DMS153 (cell line): ENCODE measurements around the gene CTAGE6.
"Not testable (repeated sequence)": the region's sequence is repeated elsewhere in the genome, so short reads cannot be mapped to it uniquely, and the experiment has no call there.

ENCODE experiments used
- DNase-seq: peaks from one replicate; lab custom pipeline; 2025; lab: John Stamatoyannopoulos, UW

The CTAGE6 gene

DNA sequence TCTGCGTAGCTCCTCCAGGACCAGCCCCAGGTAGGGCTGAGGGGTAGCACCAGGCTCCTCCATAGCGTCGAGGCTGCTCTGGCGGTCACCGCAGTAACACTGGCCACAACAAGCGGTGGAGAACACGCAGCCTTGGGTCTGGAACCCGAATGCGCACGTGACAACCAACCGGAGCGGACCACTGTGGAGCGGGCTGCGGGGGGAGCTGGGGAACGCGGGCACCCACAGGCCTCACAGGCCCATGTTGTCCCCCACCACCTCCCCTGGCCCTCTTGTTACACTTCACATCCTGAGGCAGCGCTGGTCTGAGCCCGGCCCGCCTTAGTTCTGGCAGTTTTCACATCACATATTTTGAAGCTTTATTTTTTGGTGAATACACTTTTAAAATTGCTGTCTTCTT lies at the start of gene CTAGE6:
Gene CTAGE6 (minus strand): TSS at position 101 of the 400 bp plus-strand sequence. CDS start 38 bp downstream, at position 63.
- not testable (repeated sequence) for DNase-seq

GRCh38 chr7:143806664-143807071 lies 49.2 kb upstream of the CTAGE6 start:
- not testable (repeated sequence) for DNase-seq

- DNase-seq: not testable (repeated sequence)
These were observed 40.4 kb upstream of the CTAGE6 start for GRCh38 chr7:143797896-143798290.

- DNase-seq: not testable (repeated sequence)
These were observed 39.8 kb upstream of the CTAGE6 start for GRCh38 chr7:143797119-143797895.

GRCh38 chr7:143795653-143796052 lies 38.2 kb upstream of the CTAGE6 start:
- DNase-seq: not testable (repeated sequence)

GRCh38 chr7:143792633-143793032 lies 35.1 kb upstream of the CTAGE6 start:
- not testable (repeated sequence) for DNase-seq

- not testable (repeated sequence) for DNase-seq
These were observed 28.1 kb upstream of the CTAGE6 start for GRCh38 chr7:143785415-143786182.

GRCh38 chr7:143779591-143779990 lies 22.1 kb upstream of the CTAGE6 start:
- DNase-seq: not testable (repeated sequence)

GRCh38 chr7:143772738-143773468 lies 15.4 kb upstream of the CTAGE6 start:
- not testable (repeated sequence) for DNase-seq

GRCh38 chr7:143767531-143767930 lies 10.0 kb upstream of the CTAGE6 start:
- not testable (repeated sequence) for DNase-seq

DNA sequence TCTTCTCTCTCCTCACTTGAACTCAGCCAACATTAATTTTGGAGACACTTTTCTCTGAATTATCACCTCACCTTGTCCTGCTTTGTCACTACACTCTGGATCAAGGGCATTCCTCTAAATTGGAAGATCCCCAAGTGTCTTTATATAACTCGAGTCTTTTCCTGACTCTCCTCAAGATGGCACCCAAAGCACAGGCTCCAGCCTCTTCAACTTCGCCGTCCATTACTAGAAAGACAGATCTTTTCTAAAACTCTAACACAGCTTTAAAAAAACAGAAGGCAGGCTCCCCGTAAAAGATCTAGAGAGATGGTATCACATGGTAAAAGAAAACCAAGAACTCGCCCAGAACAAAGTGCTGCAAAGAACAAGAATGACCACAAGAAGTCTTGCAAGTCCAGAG lies 8.2 kb upstream of the CTAGE6 start:
- DNase-seq: not testable (repeated sequence)

DNA sequence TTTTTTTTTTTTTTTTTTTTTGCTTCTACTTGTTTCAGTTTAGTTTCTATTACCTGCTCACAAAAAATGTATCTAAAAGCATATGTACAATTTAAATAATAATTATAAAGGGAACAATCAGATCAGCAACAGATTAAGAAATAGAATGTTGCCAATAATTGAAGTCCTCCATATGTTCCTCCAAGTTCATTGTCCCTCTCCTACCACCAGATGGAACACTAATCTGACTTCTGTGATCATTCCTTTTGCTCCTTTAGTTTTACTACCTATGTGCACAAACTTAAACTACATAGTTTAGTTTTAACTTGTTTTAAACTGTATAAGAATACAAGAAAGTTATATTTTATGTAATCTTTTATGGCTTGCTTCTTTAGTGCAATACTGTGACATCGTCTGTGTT lies 5.6 kb upstream of the CTAGE6 start:
- DNase-seq: not testable (repeated sequence)

DNA sequence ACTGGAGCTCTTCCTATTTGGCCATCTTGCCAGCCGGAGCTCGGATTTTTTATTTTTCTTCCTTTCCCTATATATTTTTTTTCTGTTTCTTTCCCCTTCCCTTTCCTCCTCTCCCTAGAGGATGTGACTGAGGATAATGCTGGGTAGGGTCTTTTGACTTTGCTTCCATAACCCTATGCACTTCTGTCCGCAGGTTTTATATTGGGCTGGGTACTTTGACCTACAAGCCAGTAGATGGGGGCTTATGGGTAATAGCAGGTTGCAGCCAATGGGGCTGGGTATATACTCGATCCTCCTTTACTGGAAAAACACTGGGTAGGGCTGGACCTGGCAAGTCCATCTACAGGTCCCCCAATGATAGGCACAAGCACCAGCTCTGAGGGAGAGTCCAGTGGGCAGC lies 12.2 kb downstream of the CTAGE6 start:
- not testable (repeated sequence) for DNase-seq

DNA sequence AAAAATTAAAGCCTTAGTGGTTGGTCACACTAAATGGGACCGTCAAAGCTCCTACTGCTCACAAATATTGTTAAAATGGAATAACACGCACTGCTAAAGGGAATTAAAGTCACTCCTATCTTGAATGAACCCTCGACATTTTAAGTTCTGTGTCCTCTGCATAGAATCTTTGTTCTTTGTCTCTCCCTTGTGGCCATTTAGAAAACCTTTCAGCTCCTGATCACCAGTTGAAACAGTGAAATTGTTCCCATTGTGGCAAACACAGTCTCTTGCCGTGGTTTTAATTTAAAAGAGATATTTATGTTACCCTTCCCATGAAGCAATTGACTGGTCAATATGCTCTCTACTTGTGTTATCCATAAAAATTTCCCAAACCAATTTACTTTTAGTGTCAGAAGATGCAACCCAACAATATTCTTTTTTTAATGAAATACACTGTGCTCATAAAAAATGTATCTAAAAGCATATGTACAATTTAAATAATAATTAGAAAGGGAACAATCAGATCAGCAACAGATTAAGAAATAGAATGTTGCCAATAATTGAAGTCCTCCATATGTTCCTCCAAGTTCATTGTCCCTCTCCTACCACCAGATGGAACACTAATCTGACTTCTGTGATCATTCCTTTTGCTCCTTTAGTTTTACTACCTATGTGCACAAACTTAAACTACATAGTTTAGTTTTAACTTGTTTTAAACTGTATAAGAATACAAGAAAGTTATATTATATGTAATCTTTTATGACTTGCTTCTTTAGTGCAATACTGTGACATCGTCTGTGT lies 20.3 kb downstream of the CTAGE6 start:
- DNase-seq: peak; percentile 23

GRCh38 chr7:143735962-143736361 lies 21.5 kb downstream of the CTAGE6 start:
- no peak for DNase-seq

DNA sequence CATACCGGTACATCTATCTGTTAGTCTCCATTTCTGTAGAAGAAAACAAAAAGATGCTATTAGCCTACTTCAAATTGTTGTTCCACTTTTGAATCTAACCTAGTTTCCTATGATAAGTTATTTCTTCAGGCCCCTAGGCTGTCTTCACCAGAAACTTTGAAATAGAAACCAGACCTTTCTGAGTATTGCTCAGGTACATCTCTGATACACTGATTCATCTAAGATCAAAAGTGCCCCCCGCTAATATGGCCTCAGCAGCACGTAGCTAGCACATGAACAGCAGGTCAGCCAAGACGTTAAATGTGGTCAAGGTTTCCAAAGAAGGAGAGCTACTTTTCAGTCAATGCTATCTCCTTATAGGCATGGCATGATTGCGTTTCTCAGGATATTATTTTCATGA lies 23.6 kb downstream of the CTAGE6 start:
- no peak for DNase-seq

DNA sequence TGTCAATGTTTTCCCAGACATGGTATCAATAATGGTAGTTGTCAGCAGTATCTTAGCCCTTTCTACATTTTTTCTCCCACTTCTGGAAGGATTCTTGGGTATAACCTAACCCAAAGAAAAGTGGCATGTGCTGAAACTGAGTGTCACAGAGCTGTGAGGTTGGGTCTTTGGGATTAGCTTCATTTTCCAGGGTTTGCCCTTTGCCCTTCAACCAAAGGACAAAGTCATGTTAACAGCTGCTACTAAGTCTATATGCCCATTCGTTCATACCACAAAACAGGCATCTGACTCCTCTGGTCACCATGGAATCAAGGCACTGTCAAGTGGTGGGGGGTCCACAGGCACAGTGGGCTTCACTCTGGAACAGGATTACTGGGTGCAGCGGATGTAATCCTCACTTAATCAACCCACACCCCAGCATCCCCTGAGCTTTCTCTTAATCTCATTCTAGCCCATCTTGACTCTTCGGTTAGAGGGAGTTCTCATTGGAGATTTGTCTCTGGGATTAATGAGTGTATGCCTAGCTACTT lies 29.1 kb downstream of the CTAGE6 start:
- no peak for DNase-seq

GRCh38 chr7:143727561-143727960 lies 29.9 kb downstream of the CTAGE6 start:
- DNase-seq: not testable (repeated sequence)

DNA sequence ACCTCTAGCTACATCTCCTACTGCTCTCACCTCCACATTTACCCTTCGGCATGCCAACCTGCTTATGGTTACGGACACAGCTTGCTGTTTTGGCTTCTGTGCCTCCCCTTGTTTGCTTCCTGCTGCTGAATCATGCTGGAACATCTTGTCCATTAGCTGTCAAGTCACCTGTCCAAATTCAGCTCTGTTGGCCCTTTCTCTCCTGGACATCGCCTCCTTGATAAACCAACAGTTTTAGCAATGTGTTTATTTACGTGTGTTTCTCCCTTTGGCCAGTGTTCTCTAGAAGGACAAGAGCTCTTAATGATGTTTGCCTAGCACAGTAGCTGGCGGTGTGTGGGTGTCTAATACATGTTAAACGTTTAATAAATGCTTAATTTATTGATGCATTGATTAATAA lies 31.4 kb downstream of the CTAGE6 start:
- not testable (repeated sequence) for DNase-seq

- DNase-seq: not testable (repeated sequence)
These were observed 37.2 kb downstream of the CTAGE6 start for GRCh38 chr7:143720335-143720734.

- not testable (repeated sequence) for DNase-seq
These were observed 41.8 kb downstream of the CTAGE6 start for GRCh38 chr7:143715543-143716193.
